ENCODE data around the gene UCP3.
A peak's percentile ranks its signal among the peaks of the same experiment; 100 is the strongest.

UCP3 gene

GRCh38 chr11:74008373-74009229 lies at the start of gene UCP3:
UCP3 (minus strand) TSS chr11:74009085; CDS start chr11:74007042, 2,043 bp downstream.
- DNase-seq (ENCODE audit: low read depth), result no peak

GRCh38 chr11:74057249-74058151 lies 48.6 kb upstream of the UCP3 start:
- DNase-seq (ENCODE audit: low read depth), result peak; percentile 51

DNA sequence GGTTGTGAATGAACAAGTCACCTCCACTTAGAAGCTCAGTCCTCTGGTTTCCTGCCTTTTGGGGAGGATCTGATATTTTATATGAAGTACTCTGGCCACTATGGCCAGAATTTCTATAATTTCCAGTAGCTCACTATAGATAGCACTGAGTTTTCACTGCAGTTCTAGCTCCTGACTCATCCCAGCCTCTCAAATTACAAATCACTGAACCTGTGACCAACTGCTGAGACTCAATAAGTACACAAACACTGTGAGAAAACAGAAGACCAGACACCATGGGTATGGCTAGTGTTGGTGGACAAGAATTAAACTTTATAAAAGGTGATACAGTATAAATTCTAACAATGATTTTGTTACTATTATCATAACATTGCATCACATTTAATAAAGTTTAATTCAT lies 47.1 kb upstream of the UCP3 start:
- DNase-seq (ENCODE audit: low read depth), result peak; percentile 77

DNA sequence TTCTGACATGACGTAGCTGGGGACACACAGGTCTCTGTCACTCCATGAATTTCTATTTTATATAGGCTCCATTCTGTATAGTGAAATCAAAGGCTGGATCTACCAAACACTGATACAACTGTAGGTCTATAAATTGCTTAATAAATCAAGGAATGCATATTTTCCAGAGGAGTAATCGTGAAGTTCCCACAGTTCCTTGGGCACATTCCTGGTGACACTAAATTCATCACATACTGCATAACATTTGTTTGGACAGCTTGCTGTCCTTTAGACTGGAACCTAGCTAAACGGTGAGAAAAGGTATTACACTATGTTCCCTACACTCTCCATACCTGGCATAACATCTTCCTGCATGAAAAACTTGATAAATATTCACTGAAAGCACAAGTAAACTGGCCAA lies 41.6 kb upstream of the UCP3 start:
- peak; percentile 85 for DNase-seq (ENCODE audit: low read depth)

- no peak for DNase-seq (ENCODE audit: low read depth)
These were observed 40.1 kb upstream of the UCP3 start for GRCh38 chr11:74048993-74049392.

DNA sequence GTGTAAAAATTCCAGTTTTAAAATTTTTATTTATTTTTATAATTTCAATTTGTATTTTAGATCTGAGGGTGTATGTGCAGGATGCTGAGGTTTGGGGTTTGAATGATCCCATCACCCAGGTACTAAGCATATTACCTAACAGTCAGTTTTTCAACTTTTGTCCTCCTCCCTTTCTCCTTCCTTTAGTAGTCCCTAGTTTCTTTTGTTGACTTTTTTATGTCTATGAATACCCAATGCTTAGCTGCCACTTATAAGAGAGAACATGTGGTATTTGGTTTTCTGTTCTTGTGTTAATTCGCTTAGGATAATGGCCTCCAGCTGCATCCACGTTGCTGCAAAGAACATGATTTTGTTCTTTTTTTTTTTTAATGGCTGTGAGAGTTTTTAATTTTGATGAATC lies 35.7 kb upstream of the UCP3 start:
- DNase-seq (ENCODE audit: low read depth), result no peak

GRCh38 chr11:74043450-74043849 lies 34.6 kb upstream of the UCP3 start:
- DNase-seq (ENCODE audit: low read depth), result no peak

GRCh38 chr11:74037309-74037708 lies 28.4 kb upstream of the UCP3 start:
- DNase-seq (ENCODE audit: low read depth), result no peak

DNA sequence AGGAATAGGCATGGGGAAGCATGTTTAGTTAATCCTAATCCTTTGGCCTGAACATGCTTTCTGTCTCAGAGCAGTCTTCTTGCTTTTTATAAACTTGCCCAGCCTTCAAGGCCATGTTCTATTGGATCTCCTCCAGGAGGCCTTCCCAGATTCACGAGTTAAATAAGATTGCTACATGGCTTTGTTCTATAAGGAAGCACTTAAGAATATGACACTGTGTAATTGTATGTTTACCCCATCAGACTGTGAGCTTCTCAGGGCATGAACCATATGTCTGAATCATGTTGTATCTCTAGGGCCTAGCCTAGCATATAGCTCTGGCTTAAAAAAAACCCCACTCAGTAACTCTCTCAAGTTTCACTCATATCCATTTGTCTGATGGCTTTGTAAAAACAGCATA lies 26.4 kb upstream of the UCP3 start:
- peak; percentile 27 for DNase-seq (ENCODE audit: low read depth)

DNA sequence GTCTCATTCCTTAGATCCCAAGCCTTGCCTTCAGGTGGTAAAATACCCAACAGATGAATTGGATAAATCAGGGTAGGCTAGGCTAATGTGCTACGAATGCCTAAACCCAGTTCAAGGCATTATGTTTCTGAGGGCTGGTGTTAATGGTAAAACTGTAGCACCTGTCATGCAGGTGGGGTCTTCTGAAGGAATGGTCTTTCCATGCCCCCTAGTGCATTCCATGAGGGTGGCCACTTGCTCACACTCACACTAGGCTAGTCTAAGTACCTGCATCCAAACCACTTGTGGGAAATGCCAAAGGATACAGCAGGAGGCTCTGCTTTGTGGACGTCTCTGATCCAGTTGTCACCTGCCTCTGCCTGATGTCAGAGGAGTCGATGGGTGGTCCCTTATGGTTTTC lies 24.2 kb upstream of the UCP3 start:
- no peak for DNase-seq (ENCODE audit: low read depth)

GRCh38 chr11:74030723-74031676 lies 22.1 kb upstream of the UCP3 start:
- no peak for DNase-seq (ENCODE audit: low read depth)

DNA sequence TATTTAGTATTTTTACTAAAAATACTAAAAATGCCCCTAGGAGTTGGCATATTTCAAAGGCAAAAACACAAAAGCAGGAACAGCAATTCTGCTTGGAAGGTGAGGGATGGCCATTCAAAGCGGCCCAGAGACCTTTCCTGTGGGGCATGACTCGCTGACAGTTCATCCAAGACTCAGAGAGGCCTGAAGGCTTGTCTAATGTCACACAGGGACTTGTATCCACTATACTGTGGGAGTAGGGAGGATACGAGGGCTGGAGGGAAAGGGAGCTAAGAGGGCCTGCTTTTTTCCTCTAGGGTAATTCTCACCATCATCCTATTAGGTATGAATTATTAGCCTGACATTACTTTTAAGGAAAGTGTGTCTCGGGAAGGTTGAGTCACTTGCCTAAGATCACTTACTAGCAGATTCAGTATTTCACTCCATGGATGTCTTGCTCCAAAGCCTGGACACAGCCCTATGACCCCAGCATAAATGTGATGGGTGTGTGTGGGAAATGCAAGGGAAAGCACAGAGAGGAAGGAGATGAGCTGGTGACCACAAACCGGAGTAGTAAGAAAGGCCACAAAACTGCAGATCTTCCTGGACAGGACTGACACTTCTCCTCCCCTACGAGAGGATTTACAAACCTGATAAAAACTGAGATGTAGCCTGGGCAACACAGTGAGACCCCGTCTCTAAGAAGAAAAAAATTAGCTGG lies 16.7 kb upstream of the UCP3 start:
- peak; percentile 88 for DNase-seq (ENCODE audit: low read depth)

DNA sequence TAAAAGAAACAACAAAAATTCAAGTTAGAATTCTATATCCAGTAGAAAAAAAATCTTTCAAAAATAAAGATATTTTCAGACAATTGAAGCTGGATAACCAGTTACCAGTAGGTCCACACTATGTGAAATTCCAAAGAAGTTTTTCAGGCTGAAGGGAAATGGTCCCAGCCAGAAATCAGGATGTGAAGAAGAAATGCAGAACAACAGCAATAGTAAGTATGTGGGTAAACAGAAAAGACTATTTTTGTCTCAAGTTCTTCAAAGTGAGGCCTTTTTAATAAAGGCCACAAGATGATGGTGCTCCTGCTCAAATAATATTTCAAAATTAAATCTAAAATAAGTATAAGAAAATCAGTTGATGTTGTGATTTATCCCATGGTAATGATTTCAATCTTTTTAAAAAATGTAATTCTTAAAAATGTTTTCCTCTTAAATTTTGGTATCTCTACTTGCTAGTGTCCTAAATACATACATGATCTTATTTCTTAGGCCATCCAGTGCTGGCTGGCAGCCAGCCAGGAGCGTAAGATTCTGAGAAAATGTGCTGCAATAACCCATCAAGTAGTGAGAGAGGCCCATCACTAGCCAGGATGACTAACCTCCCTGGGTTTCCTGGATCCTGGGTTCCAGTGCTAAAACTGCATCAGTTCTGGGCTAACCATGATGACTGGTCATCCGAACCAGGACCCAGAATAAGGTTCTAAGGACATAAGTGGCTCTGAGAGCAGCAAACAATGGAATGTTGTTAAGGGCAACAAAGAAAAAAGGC lies 15.6 kb upstream of the UCP3 start:
- peak; percentile 88 for DNase-seq (ENCODE audit: low read depth)

DNA sequence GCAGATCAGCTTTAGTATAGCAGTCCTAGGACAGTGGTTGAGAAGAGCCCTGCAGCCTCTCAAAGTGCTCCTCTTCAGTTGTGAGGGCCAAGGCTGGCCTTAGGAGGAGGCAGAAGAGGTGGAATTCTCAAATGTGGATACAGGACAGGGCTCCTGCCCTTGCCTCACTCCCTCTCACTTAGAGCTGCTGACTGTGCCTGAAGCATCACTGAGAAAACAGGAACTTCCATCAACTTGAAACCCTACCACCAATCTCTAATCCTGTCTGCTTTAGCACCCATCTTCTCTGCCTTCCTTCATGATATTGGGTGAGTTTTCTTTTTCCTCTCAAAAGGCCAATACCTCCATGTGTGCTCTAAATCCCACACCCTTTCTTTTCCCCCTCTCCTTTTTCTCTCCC lies 14.4 kb upstream of the UCP3 start:
- no peak for DNase-seq (ENCODE audit: low read depth)

GRCh38 chr11:74022546-74022945 lies 13.7 kb upstream of the UCP3 start:
- DNase-seq (ENCODE audit: low read depth), result no peak

DNA sequence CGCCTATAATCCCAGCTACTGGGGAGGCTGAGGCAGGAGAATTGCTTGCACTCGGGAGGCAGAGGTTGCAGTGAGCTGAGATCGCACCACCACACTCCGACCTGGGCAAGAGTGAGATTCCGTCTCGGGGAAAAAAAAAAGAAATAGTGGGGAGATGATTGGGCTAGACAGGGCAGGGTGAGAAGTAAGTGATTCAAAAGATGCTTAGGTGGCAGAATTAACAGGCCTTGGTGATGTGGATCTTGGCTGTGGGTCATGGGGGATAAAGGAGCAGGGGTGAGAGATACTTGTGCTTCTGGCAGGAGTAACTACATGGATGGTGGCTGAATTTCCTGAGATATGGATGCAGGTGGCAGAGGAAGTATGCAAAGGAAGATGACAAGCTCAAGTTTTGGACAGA lies 13.1 kb upstream of the UCP3 start:
- DNase-seq (ENCODE audit: low read depth), result no peak

DNA sequence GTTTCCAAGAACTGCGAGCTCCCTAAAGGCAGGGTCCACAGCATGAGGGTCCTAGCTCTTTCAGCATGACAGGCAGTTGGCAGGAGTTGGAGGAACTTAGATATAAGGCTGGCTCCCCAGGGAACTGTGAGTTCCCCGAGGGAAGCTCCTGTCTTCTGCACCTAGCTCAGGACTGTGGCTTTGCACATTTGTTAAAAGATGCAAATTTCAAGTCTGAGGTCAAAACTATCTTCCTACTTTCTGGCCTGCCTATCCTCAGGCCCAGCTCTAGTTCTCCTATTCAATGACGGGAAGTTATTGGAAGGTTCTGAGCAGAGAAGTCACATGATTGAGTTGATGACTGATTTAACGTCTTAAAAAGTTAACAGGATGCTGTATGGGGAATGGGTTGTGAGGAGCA lies 11.7 kb upstream of the UCP3 start:
- no peak for DNase-seq (ENCODE audit: low read depth)

GRCh38 chr11:74019860-74020259 lies 11.0 kb upstream of the UCP3 start:
- DNase-seq (ENCODE audit: low read depth), result no peak

- no peak for DNase-seq (ENCODE audit: low read depth)
These were observed 10.3 kb upstream of the UCP3 start for GRCh38 chr11:74019104-74019738.
